PFSK-1 (cell line): ENCODE measurements around the gene ADARB1.

Experiments used
- REST ChIP-seq, 2 experiments: IDR thresholded peaks; 2 replicates each; pipeline versions ENCODE4 v1.6.1 to v1.8.0; 2011 to 2012; ENCODE audit warnings: low read depth in 2 of 2, low read length in 2 of 2, control low read depth in 1 of 2, inconsistent platforms in 1 of 2, mild to moderate bottlenecking in 1 of 2, moderate library complexity in 1 of 2; ENCODE audit not compliant: insufficient read depth in 1 of 2
- SIN3A ChIP-seq: IDR thresholded peaks from 2 replicates; pipeline ENCODE4 v1.6.1; 2012; ENCODE audit warnings: mild to moderate bottlenecking, low read length, moderate library complexity, borderline replicate concordance; ENCODE audit not compliant: insufficient read depth

GRCh38 chr21:45039317-45040156, 34.8 kb upstream of the ADARB1 start:
- TF ChIP-seq REST (IDR thresholded peaks at IDR 0.05; ENCODE audit: insufficient read depth in 1 of 2, low read depth in 2 of 2, low read length in 2 of 2): no peak
- no peak for TF ChIP-seq SIN3A
